Suppressor macrophage treated with lipopolysaccharide for 4 hours (primary cell): ENCODE measurements around the gene EEF1AKMT2.
"Not testable (repeated sequence)": the region's sequence is repeated elsewhere in the genome, so short reads cannot be mapped to it uniquely, and the experiment has no call there.

Experiments
- DNase-seq: peaks from one replicate; pipeline ENCODE4 v3.0.0-alpha.2; 2020

EEF1AKMT2 gene

DNA sequence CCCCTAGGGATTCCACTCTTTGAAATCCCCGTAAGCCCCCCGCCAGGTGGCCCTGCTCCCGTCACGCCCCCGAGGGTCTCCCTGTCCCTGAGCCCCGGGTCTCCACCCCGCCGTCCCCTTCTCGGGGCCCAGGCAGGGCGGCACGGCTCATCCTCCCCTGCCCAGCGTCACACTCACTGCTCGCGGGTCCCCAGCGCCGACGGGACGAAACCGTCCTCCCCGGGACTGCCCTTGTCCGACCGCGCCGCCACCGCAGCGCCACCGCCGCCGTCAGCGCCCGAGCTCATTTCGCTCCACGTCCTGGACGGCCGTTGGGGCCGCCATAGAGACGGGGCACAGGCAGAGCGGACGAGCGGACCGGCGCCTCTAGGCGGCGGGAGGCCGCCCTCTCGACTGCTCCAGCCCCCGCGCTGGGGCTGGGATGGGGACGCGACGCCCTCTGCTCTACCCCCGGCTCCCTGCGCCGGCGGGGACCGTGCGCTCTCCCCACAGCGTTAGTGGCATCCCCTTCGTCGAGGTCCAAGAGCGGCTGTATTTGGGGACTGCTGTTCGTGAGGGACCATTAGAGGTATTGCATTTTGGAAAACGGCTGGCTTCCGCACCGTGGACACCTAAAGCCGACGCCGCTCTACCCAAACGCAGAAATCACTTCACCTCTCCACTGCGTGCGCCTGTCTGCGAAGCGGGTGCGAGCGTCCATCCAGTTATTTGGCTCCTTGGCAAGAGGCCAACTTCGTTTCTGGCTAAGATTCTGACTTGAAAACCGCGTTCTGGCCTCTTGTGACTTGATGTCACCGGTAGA, at the start of gene EEF1AKMT2:
Gene EEF1AKMT2 (minus strand): TSS at position 341 of the 802 bp plus-strand sequence. CDS start 54 bp downstream, at position 287.
- peak; percentile 94 for DNase-seq

DNA sequence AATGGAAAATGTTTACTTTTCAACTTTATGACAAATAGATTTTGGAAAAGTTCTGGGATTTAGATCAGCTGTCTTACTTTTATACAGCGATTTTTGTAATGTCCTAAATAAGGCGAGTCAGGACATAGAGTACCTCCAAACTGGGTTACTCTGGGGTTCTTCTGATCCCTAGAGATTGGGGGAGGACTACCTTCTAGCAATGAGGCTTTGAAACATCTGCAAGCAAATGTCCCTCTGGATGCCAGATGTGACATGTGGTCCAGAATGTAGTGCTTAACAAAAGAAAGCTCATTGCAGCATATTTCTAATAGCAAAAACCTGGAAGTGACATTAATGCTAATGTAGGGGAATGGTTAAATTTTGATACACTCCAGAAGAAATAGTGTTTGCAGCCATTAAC, 46.0 kb upstream of the EEF1AKMT2 start:
- DNase-seq, result no peak

DNA sequence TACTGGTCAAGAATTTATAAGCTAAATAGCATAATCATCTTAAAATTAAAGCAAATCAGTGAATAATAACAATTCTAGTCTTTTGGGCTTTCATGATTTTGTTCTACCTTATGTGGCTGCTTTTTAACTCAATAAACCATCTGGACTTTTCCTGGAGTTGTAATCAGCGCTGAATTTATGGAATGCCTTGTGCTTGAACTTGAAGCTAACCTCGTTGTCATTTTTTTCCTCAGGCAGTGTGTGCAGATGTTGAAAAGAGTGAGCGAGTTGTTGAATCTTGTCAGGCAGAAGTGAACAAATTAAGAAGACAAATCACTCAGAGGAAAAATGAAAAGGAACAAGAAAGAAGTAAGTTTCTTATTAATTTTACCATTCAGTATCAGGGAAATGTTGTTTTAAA, 39.4 kb upstream of the EEF1AKMT2 start:
- no peak for DNase-seq

DNA sequence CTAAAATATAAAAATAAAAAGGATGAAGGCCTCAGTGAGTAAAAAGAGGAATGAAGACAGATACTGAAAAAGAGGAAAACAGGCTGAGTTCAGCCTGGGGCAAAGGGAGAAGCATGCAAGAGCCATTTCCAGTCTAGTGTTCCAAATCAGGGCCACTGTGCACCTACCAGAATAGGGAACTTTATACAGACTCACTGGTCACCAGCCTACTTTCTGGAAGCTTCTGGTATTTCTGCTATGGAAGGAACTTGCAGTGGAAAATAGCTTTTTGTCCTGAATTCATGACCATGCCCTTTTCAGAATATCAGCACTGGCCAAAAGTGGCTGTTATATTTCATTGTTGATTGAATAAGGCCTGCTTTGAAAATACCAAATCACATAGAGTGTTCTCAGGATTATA, 38.8 kb upstream of the EEF1AKMT2 start:
- no peak for DNase-seq

DNA sequence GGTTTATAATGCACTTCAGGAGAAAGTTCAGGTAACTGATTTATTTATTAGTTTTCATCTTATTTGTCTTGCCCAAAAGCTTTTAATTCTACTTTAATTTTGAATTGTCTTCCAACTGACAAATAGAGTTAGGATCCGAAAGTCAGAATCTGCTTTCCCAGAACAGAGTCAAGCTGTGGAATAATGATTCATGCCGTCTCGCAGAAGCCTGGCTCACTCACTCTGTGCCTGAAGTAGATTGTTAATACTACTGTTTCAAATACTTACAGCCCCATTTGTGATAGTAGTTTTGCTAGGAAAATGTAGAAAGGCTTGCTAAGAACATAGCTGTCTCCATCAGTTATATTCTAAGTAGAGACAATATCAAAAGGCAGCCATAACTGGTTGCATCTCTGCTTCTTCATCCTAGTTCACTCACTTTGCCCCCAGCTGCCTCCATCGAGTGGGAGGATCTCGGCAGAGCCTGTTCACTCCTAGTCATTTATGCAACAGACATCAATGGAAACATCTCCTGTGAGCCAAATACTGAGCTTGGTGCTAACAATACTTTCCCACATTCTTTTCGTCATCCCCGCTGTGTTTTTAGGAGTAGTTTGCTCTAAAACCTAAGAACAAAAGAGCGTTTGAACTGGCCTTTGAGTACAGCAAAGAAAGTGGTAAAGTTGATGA, 37.9 kb upstream of the EEF1AKMT2 start:
- DNase-seq, result no peak

DNA sequence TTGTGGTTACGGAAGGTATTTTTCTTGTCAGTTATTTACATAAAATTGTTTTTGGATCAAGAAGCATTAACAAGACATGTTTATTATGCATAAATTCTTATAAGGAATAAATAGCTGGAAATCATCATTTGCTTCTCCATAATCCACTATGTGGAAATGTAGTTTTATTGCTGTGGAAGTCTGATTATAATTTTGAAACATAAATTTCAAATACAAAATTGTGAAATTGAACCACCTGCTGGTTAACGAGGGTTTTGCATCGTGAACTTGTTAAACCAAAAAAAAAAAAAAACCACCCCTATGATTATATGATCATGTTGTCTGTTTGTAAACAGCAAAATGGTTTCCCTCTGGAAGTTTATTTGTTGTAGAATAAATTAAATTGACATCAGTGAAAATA, 35.8 kb upstream of the EEF1AKMT2 start:
- DNase-seq, result peak; percentile 39

DNA sequence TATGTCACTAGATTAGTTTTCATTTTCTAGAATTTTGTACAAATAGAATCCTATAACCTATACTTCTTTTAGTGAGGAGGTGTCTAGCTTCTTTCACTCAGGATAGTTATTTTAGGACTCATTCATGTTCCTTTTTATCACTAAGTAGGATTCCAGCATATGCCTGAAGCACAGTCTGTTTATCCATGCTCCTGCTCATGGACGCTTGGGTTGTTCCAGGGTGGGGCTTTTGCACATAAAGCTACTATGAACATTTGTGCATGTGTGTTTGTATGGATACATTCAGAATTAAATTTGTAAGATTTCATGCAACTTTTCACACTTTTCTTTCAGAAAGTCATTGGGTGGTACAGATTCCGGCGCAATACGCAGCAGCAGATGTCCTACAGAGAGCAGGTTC, 34.6 kb upstream of the EEF1AKMT2 start:
- no peak for DNase-seq

DNA sequence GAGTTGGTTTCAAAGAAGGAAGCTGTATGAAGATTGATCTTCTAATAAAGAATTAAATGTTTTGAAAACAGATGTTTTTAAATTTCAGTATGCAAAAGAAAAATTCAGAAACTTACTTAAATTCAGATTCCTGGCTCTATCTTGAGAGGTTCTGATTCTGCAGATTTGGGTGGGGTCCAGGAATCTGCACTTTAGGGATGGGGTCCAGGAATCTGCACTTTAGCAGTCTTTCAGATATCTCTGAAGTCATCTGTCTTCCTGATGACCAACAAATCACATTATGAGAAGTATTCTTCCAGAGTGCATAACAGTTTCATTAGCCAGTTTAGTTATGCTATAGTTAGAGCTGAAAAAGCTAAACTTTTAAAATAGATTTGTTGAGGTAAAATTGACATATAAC, 34.0 kb upstream of the EEF1AKMT2 start:
- no peak for DNase-seq

DNA sequence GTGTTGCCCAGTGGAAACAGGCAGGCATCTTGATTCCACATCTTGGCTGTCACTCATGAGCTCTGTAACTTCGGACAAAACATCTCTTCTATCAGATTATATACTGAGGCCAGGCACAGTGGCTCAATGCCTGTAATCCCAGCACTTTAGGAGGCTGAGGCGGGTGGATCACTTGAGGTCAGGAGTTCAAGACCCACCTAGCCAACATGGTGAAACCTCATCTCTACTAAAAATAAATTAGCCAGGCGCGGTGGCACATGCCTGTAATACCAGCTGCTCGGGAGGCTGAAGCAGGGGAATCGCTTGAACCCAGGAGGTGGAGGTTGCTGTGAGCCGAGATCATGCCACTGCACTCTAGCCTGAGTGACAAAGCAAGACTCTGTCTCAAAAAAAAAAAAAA, 33.2 kb upstream of the EEF1AKMT2 start:
- not testable (repeated sequence) for DNase-seq

DNA sequence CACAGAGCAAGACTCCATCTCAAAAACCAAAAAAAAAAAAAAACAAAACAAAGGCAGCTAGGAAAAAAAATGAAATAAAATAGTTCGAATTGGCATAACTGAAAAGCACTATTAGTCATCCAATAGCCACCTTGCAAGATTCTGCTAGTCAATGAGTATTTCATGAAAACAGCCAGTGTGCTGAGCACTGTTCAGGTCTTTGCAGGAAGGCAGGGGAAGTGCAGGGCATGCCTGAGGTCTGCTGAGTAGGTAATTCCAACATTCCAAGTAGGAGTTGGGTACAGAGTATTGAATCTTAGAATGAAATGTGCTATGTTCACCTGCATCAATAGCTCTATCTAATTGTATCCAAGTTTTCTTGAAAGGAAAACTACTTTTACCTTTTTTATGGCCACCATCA, 32.8 kb upstream of the EEF1AKMT2 start:
- no peak for DNase-seq

DNA sequence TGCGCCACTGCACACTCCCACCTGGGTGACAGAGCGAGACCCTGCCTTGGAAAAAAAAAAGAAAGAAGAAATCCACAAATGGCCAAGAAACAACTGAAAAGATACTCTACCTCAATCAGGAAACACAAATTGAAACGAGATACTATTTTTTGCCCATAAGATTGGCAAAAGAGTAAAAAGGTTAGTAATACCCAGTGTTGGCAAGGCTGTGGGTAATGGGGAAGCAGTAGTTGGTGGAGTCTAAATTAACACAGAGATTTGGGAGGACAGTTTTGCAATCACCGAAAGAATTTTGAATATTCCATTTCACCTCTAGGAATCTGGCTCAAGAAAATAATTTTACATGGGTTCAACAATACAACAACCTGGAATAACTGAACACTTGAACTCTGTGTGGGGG, 29.8 kb upstream of the EEF1AKMT2 start:
- no peak for DNase-seq

DNA sequence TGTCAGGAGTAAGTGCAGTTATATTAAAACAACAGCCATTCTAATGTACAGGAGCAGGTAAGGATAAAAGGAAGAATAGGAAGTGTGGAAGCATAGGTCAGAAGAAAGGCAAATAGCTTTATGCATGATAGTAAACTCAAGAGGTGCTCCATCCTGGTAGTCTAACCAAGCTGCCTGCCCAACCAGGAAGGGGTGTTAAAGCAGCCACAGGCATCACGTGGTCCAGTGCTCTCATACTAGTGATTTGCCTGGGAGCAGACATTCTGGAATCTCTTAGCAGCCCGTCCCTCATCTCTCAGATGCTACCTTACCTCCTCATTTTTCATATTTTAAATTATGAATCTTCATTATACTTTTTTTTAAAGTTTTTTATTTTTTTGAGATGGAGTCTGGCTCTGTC, 28.4 kb upstream of the EEF1AKMT2 start:
- DNase-seq, result no peak

DNA sequence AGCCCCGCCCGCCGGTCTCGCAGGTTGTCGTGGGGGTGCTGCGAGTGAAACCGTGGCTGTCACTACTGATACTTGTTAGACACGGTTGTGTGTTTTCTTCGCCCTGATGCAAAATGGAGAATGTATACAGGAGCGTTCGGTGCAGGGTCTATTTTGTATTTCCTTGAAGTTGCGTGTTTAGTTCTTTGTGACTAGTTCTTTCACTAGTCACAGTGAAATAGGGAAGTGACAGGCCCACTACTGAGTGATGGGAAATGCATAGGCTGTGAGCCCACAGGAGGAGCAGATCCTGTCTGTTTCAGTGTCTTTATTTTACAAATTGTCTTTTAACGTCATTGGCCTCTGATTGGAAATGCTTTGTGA, 10.6 kb upstream of the EEF1AKMT2 start:
- peak; percentile 92 for DNase-seq

DNA sequence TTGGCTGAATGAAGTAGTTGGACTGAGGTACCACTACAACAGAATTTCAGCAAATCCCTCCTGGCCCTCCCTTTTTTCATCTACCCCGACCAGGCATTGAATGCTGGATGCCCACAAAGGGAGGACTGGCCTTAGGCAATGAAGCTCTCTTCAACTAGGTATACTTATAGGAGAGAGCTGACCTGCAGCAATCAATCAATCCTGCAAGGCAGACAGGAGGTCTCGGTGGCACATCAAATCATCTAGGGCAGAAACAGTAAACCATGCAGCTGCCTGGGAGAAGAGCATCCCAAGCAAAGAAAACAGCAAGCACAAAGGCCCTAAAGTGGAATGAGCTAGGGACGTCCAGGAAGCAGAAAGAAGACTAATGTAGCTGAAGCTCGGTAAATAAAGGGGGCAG, 7.5 kb upstream of the EEF1AKMT2 start:
- DNase-seq, result no peak

DNA sequence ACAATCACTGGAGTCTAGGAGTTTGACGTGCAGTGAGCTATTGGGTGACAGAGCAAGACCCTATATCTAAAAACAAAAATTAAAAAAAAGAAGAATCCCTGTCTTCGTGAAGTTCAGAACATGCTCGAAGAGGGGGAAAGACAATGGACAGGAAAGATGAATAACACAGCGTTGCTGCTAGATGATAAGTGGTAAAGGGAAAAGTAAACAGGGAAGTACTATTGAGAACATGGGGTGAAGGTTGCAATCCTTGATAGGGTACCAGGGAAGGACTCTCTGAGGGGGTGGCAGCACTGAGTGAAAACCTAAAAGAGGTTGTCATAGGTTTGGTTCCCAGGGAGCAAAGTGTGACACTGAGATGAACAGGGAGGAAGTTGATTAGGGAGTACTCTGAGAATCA, 7.1 kb upstream of the EEF1AKMT2 start:
- DNase-seq, result no peak

DNA sequence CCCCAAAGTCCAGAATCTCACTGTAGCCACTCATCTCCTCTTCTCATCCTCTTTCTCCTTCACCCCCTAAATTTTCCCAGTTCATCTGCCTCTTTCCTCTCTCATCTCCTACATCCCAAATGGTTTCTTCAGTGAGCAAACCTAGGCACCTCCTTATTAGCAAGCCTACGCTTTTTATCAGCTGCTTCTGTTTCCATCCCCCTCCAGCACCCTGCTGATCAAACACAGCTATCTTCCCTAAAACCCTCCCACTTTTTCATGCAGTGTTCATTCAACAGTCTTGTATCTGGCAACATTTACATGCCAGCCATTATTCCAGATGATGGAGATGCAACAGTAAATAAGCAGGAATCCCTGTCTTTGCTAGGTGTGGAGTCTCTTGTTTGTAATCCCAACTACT, 6.7 kb upstream of the EEF1AKMT2 start:
- DNase-seq, result no peak

DNA sequence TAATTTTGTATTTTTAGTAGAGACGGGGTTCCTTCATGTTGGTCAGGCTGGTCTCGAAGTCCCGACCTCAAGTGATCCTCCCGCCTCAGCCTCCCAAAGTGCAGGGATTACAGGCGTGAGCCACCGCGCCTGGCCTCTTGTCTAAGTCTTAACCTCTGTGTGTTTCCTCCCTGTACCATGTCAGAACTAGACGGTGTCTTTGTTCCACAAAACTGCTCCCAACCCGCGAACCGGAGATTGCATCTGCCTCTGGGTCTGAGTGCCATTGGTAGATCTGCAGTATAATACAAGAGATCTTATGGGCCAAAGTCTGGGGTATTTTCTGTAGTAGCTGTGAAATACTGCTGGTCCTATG, 1.3 kb upstream of the EEF1AKMT2 start:
- DNase-seq, result no peak

DNA sequence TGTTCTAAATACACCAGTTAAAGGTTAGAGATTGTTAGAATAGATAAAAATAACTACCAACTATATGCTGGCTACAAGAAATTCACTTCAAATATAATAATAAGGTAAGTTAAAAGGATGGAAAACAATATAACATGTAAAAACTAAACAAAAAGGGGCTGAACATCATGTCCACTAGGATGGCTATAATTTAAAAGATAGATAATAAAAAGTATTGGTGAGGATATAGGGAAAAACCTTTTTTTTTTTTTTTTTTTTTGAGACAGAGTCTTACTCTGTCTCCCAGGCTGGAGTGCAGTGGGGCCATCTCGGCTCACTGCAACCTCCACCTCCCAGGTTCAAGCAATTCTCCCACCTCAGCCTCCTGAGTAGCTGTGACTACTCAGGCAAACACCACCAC, 8.8 kb downstream of the EEF1AKMT2 start:
- not testable (repeated sequence) for DNase-seq

DNA sequence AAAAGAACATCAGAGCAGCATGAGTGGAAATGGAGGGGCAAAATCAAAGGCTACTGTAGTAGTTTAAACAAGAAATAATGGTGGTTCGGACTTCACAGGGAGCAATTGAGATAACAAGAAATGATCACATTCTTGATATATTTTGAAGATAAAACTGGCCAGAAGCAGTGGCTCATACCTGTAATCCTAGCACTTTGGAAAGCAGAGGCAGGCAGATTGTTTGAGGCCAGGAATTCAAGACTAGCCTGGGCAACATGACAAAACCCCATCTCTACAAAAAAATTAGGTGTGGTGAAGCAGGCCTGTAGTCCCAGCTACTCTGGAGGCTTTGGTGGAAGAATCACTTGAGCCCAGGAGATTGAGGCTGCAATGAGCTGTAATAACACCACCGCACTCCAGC, 22.9 kb downstream of the EEF1AKMT2 start:
- no peak for DNase-seq

DNA sequence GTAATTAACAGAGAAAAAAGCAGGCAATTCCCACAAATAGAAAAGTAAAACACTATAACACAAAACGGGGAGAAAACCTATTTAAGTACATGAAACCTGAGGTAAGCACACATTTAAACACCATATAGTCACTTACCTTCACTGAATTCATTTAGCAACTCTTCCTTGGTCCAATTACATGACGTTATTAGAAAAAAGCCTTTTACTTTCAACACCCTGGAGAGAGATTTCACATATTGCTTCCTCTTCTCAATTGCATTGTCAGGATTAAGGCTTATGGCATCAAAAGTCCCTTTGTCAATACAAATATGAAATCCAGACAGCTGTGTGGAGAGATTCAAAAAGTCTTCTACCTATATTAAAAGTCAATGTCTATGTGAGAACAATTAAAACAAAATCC, 26.4 kb downstream of the EEF1AKMT2 start:
- no peak for DNase-seq

DNA sequence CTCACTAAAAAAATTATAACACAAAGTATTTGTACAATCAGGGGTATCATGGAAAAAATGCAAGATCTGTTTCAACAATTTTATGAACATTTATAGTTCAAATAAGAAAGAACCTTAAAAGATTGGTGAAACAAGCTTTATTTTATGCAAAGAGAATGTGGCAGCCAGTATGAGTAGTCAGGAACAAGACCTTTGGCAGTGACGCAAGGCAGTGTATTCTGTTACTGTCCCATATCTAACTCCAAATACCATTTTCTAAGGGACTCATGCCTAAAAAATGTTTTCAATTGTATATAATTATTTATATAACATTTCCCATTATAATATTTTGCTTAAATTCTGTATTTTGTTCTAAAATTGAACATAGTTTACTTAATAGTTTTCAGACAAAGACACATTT, 28.4 kb downstream of the EEF1AKMT2 start:
- DNase-seq, result no peak

DNA sequence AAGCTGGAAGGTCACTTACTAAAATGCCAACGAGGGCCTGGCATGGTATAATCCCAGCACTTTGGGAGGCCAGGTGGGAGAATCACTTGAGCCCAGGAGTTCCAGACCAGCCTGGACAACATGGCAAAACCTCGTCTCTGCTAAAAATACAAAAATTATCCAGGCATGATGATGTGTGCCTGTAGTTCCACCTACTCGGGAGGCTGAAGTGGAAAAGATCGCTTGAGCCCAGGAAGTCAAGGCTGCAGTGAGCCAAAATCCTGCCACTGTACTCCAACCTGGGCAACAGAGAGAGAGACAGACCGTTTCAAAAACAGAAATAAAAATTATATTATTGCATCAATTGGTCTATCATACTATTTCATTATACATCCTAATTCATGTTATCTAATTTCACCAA, 29.4 kb downstream of the EEF1AKMT2 start:
- no peak for DNase-seq

DNA sequence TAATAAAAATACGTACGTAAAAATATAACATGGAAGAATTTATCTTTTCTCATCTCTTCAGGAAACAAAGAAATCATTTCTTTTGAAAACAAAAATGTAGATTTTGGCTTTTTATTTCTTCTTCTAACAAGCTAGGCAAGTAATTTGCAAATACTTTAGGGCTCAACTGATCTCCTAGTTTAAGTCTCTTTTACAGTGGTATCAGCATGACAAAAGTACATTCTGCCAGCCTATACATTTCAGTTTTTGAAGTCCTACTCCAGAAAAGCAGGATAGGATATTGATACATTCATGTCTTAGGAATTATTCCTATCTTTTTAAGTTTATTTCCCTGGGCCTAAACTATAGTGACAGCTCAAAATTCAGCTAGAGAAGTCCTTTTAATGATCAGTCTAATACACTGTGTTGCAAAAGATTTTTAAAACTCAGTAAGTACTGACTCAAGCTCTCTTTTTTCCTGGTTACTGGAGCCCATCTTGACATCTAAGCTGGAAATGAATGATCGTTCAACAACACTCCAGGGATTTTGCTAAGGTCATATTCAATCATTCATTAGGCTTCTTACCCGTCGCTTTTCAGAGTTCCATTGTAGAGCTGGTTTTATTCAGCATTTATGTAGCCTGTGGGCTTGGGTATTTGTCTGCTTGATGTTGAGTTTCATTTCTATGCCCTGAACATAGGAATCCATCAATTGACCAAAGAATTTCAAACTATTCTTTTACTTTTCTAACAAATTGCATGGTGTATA, 35.4 kb downstream of the EEF1AKMT2 start:
- DNase-seq, result no peak

DNA sequence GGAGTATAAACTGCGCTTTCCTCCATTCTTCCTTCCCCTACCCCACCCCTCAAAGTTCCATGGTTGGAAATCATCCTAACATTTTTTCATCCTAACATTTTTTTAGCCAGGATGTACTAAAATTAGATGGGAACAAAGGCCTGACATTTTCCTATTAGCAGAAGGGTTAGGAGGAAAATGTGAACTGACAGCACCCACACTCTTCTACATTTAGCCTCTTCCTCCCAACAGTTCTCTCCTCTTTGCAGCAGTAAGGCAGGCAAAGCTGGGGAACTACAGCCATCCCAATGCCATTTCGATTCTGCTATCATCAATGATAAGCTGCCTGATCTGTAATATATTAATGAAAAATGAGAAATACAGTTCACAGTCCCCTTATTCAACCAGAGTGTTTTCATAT, 36.1 kb downstream of the EEF1AKMT2 start:
- DNase-seq, result no peak
